Measurements from ENCODE around the gene ASIC1. TPM values are rescaled to one million over a fixed set of nuclear protein-coding genes. Genes with fewer than 3 reads are reported as not detected.
A peak's percentile ranks its signal among the peaks of the same experiment; 100 is the strongest.

ASIC1 gene
- total RNA-seq, 2 experiments from 2014 or later, result 7.3 to 8.0 TPM

GRCh38 chr12:50099302-50100008, 42.1 kb downstream of the ASIC1 start:
- no peak overlapping the region for H3K27ac Mint-ChIP-seq
- H3K36me3 Mint-ChIP-seq (ENCODE audit: low read depth), result peaks cover 52% of the 10 kb centered on the region
- intact Hi-C loops (cut with DNase I, micrococcal nuclease), result no loop called here

GRCh38 chr12:50100561-50100960, 43.2 kb downstream of the ASIC1 start:
- Mint-ChIP-seq H3K4me3 (no peak overlapping the region), H3K27me3 (no peaks in the 10 kb centered on the region), H3K9me3 (ENCODE audit: low read depth) (no peaks in the 10 kb centered on the region), H3K4me1 (no peaks in the 10 kb centered on the region), H3K36me3 (ENCODE audit: low read depth) (peaks cover 45% of the 10 kb centered on the region), H3K27ac (no peak overlapping the region)
- ChIA-PET POLR2A (interaction anchor here (0.8 kb wide), 1 partner anchor 33 kb away, joined by 3 read pairs; no protein-coding TSS in a partner anchor), CTCF (interaction anchor here (0.5 to 7.2 kb wide), 5 partner anchors 10 to 614 kb away, joined by 3 to 58 read pairs (median 4); partner anchors contain the start of gene COX14)
- ATAC-seq (no peak), DNase-seq (no peak)
- intact Hi-C loops (cut with DNase I, micrococcal nuclease), result no loop called here

More at GRCh38 chr12:50099302-50100008, 42.1 kb downstream of the ASIC1 start:
- Mint-ChIP-seq H3K4me3 (no peak overlapping the region), H3K27me3 (no peaks in the 10 kb centered on the region), H3K9me3 (ENCODE audit: low read depth) (no peaks in the 10 kb centered on the region), H3K4me1 (no peaks in the 10 kb centered on the region)
- no peak for DNase-seq
- CTCF ChIA-PET, result interaction anchor here (0.5 to 7.2 kb wide), 3 partner anchors 12 to 77 kb away, joined by 3 to 58 read pairs (median 3); partner anchors contain the start of gene COX14
- no peak for ATAC-seq
- POLR2A ChIA-PET, result no interaction called here

- Mint-ChIP-seq H3K4me3 (no peak overlapping the region), H3K36me3 (ENCODE audit: low read depth) (peaks cover 34% of the 10 kb centered on the region), H3K4me1 (no peaks in the 10 kb centered on the region), H3K27me3 (no peaks in the 10 kb centered on the region), H3K27ac (no peak overlapping the region), H3K9me3 (ENCODE audit: low read depth) (no peaks in the 10 kb centered on the region)
- ATAC-seq (no peak), DNase-seq (no peak)
- ChIA-PET POLR2A (interaction anchor here (0.7 kb wide), 1 partner anchor 8 kb away, joined by 3 read pairs; no protein-coding TSS in a partner anchor), CTCF (interaction anchor here (0.5 to 7.2 kb wide), 4 partner anchors 9 to 27 kb away, joined by 3 to 58 read pairs (median 4); partner anchors contain the start of gene COX14)
- intact Hi-C loops (cut with DNase I, micrococcal nuclease), result no loop called here
Measured at GRCh38 chr12:50101663-50102062, 44.3 kb downstream of the ASIC1 start.

GRCh38 chr12:50102131-50102531, 44.7 kb downstream of the ASIC1 start:
- Mint-ChIP-seq H3K4me3 (no peak overlapping the region), H3K27me3 (no peaks in the 10 kb centered on the region), H3K27ac (no peak overlapping the region), H3K36me3 (ENCODE audit: low read depth) (peaks cover 30% of the 10 kb centered on the region), H3K4me1 (no peaks in the 10 kb centered on the region), H3K9me3 (ENCODE audit: low read depth) (no peaks in the 10 kb centered on the region)
- DNase-seq (no peak), ATAC-seq (no peak)
- intact Hi-C loops (cut with DNase I, micrococcal nuclease), result no loop called here
- ChIA-PET CTCF (interaction anchor here (0.5 to 7.2 kb wide), 4 partner anchors 9 to 27 kb away, joined by 3 to 58 read pairs (median 4); partner anchors contain the start of gene COX14), POLR2A (interaction anchor here (0.7 to 2.1 kb wide), 2 partner anchors 8 to 10 kb away, joined by 3 to 7 read pairs; partner anchors contain the start of gene COX14)

GRCh38 chr12:50102646-50103309, 45.4 kb downstream of the ASIC1 start:
- no peak overlapping the region for H3K27ac Mint-ChIP-seq
- no peaks in the 10 kb centered on the region for H3K4me1 Mint-ChIP-seq
- peaks cover 25% of the 10 kb centered on the region for H3K36me3 Mint-ChIP-seq (ENCODE audit: low read depth)
- ChIA-PET CTCF (interaction anchor here (0.6 to 7.2 kb wide), 10 partner anchors 8 to 135 kb away, joined by 3 to 58 read pairs (median 4); partner anchors contain the start of genes COX14 and SMARCD1), POLR2A (interaction anchor here (0.7 to 2.1 kb wide), 2 partner anchors 7 to 9 kb away, joined by 3 to 7 read pairs; partner anchors contain the start of gene COX14)
- no peak overlapping the region for H3K4me3 Mint-ChIP-seq
- H3K27me3 Mint-ChIP-seq, result no peaks in the 10 kb centered on the region
- H3K9me3 Mint-ChIP-seq (ENCODE audit: low read depth), result no peaks in the 10 kb centered on the region
- intact Hi-C loops (cut with DNase I, micrococcal nuclease), result no loop called here
- ATAC-seq (no peak), DNase-seq (no peak)

- no peak overlapping the region for H3K27ac Mint-ChIP-seq
- no peaks in the 10 kb centered on the region for H3K9me3 Mint-ChIP-seq (ENCODE audit: low read depth)
- no peak overlapping the region for H3K4me3 Mint-ChIP-seq
- H3K36me3 Mint-ChIP-seq (ENCODE audit: low read depth), result peaks cover 21% of the 10 kb centered on the region
- no peaks in the 10 kb centered on the region for H3K27me3 Mint-ChIP-seq
- ChIA-PET POLR2A (interaction anchor here (2.1 kb wide), 1 partner anchor 9 kb away, joined by 7 read pairs; the partner anchor contains the start of gene COX14), CTCF (interaction anchor here (0.6 to 1.8 kb wide), 8 partner anchors 8 to 136 kb away, joined by 3 to 9 read pairs (median 4); partner anchors contain the start of genes COX14 and SMARCD1)
- DNase-seq, result no peak
- H3K4me1 Mint-ChIP-seq, result no peaks in the 10 kb centered on the region
- intact Hi-C loops (cut with DNase I, micrococcal nuclease), result no loop called here
- ATAC-seq, result no peak
Measured at GRCh38 chr12:50103351-50103750, 46.0 kb downstream of the ASIC1 start.

- no peaks in the 10 kb centered on the region for H3K4me1 Mint-ChIP-seq
- H3K9me3 Mint-ChIP-seq (ENCODE audit: low read depth), result no peaks in the 10 kb centered on the region
- ATAC-seq, result peak; percentile 87
- H3K27me3 Mint-ChIP-seq, result no peaks in the 10 kb centered on the region
- CTCF ChIA-PET, result interaction anchor here (0.7 to 1.8 kb wide), 6 partner anchors 8 to 32 kb away, joined by 3 to 9 read pairs (median 4); partner anchors contain the start of genes COX14 and SMARCD1
- H3K27ac Mint-ChIP-seq, result no peak within 1 kb of the TSS
- POLR2A ChIA-PET, result interaction anchor here (0.6 to 2.1 kb wide), 2 partner anchors 8 to 10 kb away, joined by 3 to 7 read pairs; partner anchors contain the start of gene COX14
- no peak within 1 kb of the TSS for H3K4me3 Mint-ChIP-seq
- peaks cover 21% of the 10 kb centered on the region for H3K36me3 Mint-ChIP-seq (ENCODE audit: low read depth)
- DNase-seq, result peak; percentile 63
- intact Hi-C loops (cut with DNase I, micrococcal nuclease), result no loop called here
Measured at GRCh38 chr12:50103767-50104321, 46.4 kb downstream of the ASIC1 start, which contains the start of gene GPD1. Gene GPD1 (plus strand): TSS chr12:50104008. CDS start chr12:50104051, 43 bp downstream.

- no peaks in the 10 kb centered on the region for H3K27me3 Mint-ChIP-seq
- no peaks in the 10 kb centered on the region for H3K9me3 Mint-ChIP-seq (ENCODE audit: low read depth)
- ATAC-seq (no peak), DNase-seq (no peak)
- no peak overlapping the region for H3K4me3 Mint-ChIP-seq
- POLR2A ChIA-PET, result interaction anchor here (0.6 kb wide), 1 partner anchor 10 kb away, joined by 3 read pairs; no protein-coding TSS in a partner anchor
- intact Hi-C loops (cut with DNase I, micrococcal nuclease), result no loop called here
- H3K4me1 Mint-ChIP-seq, result no peaks in the 10 kb centered on the region
- peaks cover 14% of the 10 kb centered on the region for H3K36me3 Mint-ChIP-seq (ENCODE audit: low read depth)
- H3K27ac Mint-ChIP-seq, result no peak overlapping the region
- CTCF ChIA-PET, result interaction anchor here (1.0 to 8.9 kb wide), 4 partner anchors 17 to 25 kb away, joined by 3 to 146 read pairs (median 7); partner anchors contain the start of gene SMARCD1
Measured at GRCh38 chr12:50104417-50105366, 47.3 kb downstream of the ASIC1 start.

- no peak for DNase-seq
- H3K4me1 Mint-ChIP-seq, result peaks cover 8% of the 10 kb centered on the region
- intact Hi-C loops (cut with DNase I, micrococcal nuclease), result no loop called here
- no peak overlapping the region for H3K4me3 Mint-ChIP-seq
- no peak for ATAC-seq
- no peaks in the 10 kb centered on the region for H3K27me3 Mint-ChIP-seq
- ChIA-PET CTCF (interaction anchor here (0.6 to 8.9 kb wide), 3 partner anchors 18 to 169 kb away, joined by 3 to 146 read pairs (median 3); partner anchors contain the start of gene SMARCD1), POLR2A (no interaction called here)
- H3K36me3 Mint-ChIP-seq (ENCODE audit: low read depth), result peaks cover 7% of the 10 kb centered on the region
- H3K27ac Mint-ChIP-seq, result no peak overlapping the region
- H3K9me3 Mint-ChIP-seq (ENCODE audit: low read depth), result no peaks in the 10 kb centered on the region
Measured at GRCh38 chr12:50105913-50106450, 48.6 kb downstream of the ASIC1 start.

- POLR2A ChIA-PET, result no interaction called here
- H3K4me3 Mint-ChIP-seq, result no peak overlapping the region
Measured at GRCh38 chr12:50106907-50107306, 49.5 kb downstream of the ASIC1 start.

More at GRCh38 chr12:50106907-50107306, 49.5 kb downstream of the ASIC1 start:
- no peak for DNase-seq
- ATAC-seq, result no peak
- H3K9me3 Mint-ChIP-seq (ENCODE audit: low read depth), result no peaks in the 10 kb centered on the region
- CTCF ChIA-PET, result interaction anchor here (0.6 to 8.9 kb wide), 5 partner anchors 10 to 170 kb away, joined by 3 to 146 read pairs (median 3); partner anchors contain the start of gene SMARCD1
- intact Hi-C loops (cut with DNase I, micrococcal nuclease), result no loop called here
- no peak overlapping the region for H3K27ac Mint-ChIP-seq
- H3K4me1 Mint-ChIP-seq, result peaks cover 14% of the 10 kb centered on the region
- peaks cover under 1% of the 10 kb centered on the region for H3K36me3 Mint-ChIP-seq (ENCODE audit: low read depth)
- H3K27me3 Mint-ChIP-seq, result no peaks in the 10 kb centered on the region
